Measurements from ENCODE around the gene THAP2.

Gene THAP2

DNA sequence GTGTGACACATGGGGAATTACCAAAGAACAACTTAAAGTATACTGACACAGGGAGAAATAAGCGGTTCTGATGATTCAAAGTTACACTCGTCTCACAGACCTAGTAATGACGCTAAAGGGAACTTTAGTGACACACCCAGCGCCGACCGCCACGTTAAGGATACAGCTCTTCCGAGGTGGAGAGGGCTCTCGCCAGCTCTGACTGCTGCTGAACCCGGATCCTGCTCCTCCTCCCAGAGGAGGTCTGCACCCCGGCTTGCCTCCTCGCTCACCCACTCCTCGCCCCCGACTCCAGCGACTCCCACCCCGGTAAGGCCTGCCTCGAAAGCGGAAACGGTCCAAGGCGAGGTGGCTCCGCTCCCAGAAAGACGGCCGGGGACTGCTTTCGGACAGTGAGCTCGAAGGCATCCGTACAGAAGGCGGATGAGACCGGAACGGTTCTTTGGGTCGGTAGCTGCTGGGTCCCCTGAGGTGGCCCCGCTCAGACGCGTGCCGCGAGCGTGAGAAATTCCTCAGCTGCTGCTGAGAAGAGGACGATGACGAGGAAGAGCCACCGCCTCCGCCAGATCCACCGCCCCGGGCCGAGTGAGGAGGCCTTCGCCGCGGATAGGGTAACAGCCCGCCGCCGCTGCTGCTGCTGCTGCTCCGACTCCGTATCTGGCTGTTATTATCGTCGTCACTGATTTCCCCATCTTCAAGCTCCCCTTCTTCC, 1.1 kb upstream of the THAP2 start:
- CTCF ChIA-PET: interaction anchor here (0.7 to 2.9 kb wide), 15 partner anchors 8 to 96 kb away, joined by 3 to 33 read pairs (median 6); partner anchors contain the start of gene TMEM19
- TF ChIP-seq, protein P1, sequence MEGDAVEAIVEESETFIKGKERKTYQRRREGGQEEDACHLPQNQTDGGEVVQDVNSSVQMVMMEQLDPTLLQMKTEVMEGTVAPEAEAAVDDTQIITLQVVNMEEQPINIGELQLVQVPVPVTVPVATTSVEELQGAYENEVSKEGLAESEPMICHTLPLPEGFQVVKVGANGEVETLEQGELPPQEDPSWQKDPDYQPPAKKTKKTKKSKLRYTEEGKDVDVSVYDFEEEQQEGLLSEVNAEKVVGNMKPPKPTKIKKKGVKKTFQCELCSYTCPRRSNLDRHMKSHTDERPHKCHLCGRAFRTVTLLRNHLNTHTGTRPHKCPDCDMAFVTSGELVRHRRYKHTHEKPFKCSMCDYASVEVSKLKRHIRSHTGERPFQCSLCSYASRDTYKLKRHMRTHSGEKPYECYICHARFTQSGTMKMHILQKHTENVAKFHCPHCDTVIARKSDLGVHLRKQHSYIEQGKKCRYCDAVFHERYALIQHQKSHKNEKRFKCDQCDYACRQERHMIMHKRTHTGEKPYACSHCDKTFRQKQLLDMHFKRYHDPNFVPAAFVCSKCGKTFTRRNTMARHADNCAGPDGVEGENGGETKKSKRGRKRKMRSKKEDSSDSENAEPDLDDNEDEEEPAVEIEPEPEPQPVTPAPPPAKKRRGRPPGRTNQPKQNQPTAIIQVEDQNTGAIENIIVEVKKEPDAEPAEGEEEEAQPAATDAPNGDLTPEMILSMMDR (IDR thresholded peaks at IDR 0.05; ENCODE audit: insufficient read depth, low read length, missing control alignments): no peak
- H3K4me3 ChIP-seq (ENCODE audit: low read depth, low read length): peak overlapping the region; percentile 88
- DNase-seq (ENCODE audit: low read depth, low spot score): no peak
- POLR2A ChIA-PET: interaction anchor here (0.9 to 2.7 kb wide), 8 partner anchors 12 to 88 kb away, joined by 3 to 33 read pairs (median 4); partner anchors contain the start of gene TMEM19

DNA sequence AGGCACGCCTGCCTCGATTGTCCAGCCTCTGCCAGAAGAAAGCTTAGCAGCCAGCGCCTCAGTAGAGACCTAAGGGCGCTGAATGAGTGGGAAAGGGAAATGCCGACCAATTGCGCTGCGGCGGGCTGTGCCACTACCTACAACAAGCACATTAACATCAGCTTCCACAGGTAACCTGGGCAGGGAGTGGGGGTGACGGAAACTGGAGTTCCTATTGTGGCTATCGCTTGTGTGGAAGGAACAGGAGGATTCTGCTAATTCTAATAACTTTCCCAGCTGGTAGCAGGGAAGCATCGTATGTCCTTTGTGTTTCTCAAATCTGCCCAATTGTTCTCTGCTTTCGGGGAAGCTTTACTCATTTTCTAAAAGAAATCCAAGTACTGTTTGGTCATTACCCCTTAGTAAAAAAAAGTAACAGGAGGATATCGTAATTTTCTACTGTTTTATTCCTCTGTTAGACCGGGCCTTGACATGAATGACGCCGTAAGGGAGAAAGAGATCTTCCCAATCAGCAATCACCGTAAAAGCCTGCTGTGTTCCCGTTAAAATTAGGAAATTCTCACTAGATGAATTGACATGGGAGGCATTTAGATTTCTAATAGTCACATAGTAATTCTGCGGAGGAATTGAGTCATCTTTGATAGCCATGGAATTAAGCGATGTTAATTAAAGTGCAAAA, 449 bp downstream of the THAP2 start:
- ChIA-PET CTCF (interaction anchor here (0.6 to 2.9 kb wide), 11 partner anchors 8 to 185 kb away, joined by 3 to 33 read pairs (median 6); partner anchors contain the start of gene TMEM19), POLR2A (interaction anchor here (1.1 to 2.7 kb wide), 5 partner anchors 13 to 86 kb away, joined by 3 to 33 read pairs (median 5); partner anchors contain the start of gene TMEM19)
- TF ChIP-seq, protein P1 (IDR thresholded peaks at IDR 0.05; ENCODE audit: insufficient read depth, low read length, missing control alignments): no peak
- no peak for DNase-seq (ENCODE audit: low read depth, low spot score)
- peak overlapping the region; percentile 88 for H3K4me3 ChIP-seq (ENCODE audit: low read depth, low read length)

DNA sequence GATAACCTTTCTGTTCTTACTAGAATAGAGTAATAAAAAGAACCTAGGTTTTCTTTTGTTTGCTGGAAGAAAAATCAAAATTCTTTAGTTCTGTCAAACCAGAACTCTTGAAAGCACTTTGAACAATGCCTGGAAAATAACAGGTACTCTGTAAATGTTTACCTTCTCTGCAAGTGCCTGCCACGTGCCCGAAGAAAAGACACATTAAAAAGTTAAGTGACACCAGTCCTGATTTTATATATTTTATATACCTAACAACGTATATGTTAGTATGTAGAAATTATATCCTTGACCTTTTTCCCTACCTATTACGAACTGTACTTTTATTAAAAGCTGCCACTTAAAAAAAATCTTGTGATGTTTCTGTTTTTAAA, 976 bp downstream of the THAP2 start:
- peak overlapping the region; percentile 88 for H3K4me3 ChIP-seq (ENCODE audit: low read depth, low read length)
- DNase-seq (ENCODE audit: low read depth, low spot score): no peak
- ChIA-PET POLR2A (interaction anchor here (2.7 kb wide), 1 partner anchor 20 kb away, joined by 33 read pairs; the partner anchor contains the start of gene TMEM19), CTCF (interaction anchor here (1.1 to 2.9 kb wide), 4 partner anchors 10 to 83 kb away, joined by 6 to 33 read pairs (median 8); no protein-coding TSS in a partner anchor)
- TF ChIP-seq, protein P1 (IDR thresholded peaks at IDR 0.05; ENCODE audit: insufficient read depth, low read length, missing control alignments): no peak

DNA sequence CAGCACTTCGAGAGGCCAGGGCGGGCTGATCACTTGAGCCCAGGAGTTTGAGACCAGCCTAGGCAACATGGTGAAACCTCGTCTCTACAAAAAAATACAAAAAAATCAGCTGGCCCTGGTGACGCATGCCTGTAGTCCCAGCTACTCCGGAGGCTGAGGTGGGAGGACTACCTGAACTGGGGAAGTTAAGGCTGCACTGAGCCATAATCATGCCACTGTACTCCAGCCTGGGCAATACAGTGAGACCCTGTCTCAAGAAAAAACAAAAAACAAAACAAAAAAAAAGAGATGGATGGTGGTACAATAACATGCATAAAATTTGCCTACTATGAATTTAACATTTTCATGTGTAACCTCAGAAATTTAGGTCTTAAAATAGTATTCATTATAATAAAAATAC, 2.2 kb downstream of the THAP2 start:
- POLR2A ChIA-PET: no interaction called here

DNA sequence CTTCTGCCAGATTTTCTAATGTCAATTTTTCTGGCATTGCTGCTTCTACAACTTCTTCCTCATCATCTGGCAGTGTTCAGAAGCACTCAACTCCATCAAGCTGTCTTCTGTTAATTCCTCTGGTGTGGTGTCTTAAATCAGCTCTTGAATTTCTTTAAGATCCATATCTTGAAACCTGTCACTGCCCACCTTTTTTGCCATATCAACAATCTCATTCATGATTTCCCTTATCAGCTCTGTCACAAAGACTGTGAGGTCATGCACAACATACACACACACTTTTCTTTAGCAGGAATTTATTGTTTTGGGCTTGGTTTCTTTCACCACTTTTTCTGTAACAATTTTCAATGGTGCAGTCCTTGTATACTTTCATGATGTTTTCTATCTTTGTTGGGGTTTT, 7.2 kb downstream of the THAP2 start:
- CTCF ChIA-PET: interaction anchor here (1.1 to 1.4 kb wide), 2 partner anchors 9 to 109 kb away, joined by 3 read pairs; no protein-coding TSS in a partner anchor

More for the DNA sequence above, 2.2 kb downstream of the THAP2 start:
- DNase-seq (ENCODE audit: low read depth, low spot score): no peak
- CTCF ChIA-PET: no interaction called here
- TF ChIP-seq, protein P1 (IDR thresholded peaks at IDR 0.05; ENCODE audit: insufficient read depth, low read length, missing control alignments): no peak
- no peak overlapping the region for H3K4me3 ChIP-seq (ENCODE audit: low read depth, low read length)

More for the DNA sequence above, 7.2 kb downstream of the THAP2 start:
- no peak for DNase-seq (ENCODE audit: low read depth, low spot score)
- POLR2A ChIA-PET: no interaction called here
- TF ChIP-seq, protein P1 (IDR thresholded peaks at IDR 0.05; ENCODE audit: insufficient read depth, low read length, missing control alignments): no peak
- no peak overlapping the region for H3K4me3 ChIP-seq (ENCODE audit: low read depth, low read length)
